Osteoblast (primary cell): ENCODE data around the gene IPO7. TPM values are rescaled to one million over a fixed set of nuclear protein-coding genes. Genes with fewer than 3 reads are reported as not detected.

ENCODE experiments used
- DNase-seq: peaks from one replicate; pipeline ENCODE4 v3.0.0; 2011; ENCODE audit warnings: low spot score, mixed read lengths; ENCODE audit not compliant: insufficient read length; ENCODE audit errors: missing footprints
- H2AFZ ChIP-seq: 2 replicates; pipeline ENCODE4 v1.6.0; 2011; ENCODE audit warnings: mild to moderate bottlenecking, low read length
- H3K27ac ChIP-seq: 2 replicates; pipeline ENCODE4 v1.5.1; 2011; ENCODE audit warnings: mild to moderate bottlenecking, low read depth, low read length, moderate library complexity
- H3K27me3 ChIP-seq: 2 replicates; pipeline ENCODE4 v1.6.0; 2012; ENCODE audit warnings: mild to moderate bottlenecking, control low read depth, inconsistent platforms, low read length, moderate library complexity; ENCODE audit not compliant: insufficient read depth
- H3K36me3 ChIP-seq: 2 replicates; pipeline ENCODE4 v1.5.1; 2011; ENCODE audit warnings: mild to moderate bottlenecking, low read length, control low read depth, moderate library complexity; ENCODE audit not compliant: insufficient read depth
- H3K4me1 ChIP-seq: 2 replicates; pipeline ENCODE4 v1.5.1; 2011; ENCODE audit warnings: mild to moderate bottlenecking, low read length, control low read depth, moderate library complexity; ENCODE audit not compliant: insufficient read depth
- H3K4me2 ChIP-seq: 2 replicates; pipeline ENCODE4 v1.6.0; 2011; ENCODE audit warnings: mild to moderate bottlenecking, low read length; ENCODE audit not compliant: insufficient read depth
- H3K4me3 ChIP-seq: fragments of 200-600 bp; sonication (generic); 3 replicates; pipeline ENCODE4 v1.5.1; 2012; ENCODE audit warnings: mild to moderate bottlenecking, low read length, inconsistent platforms; ENCODE audit not compliant: insufficient read depth
- H3K79me2 ChIP-seq: 2 replicates; pipeline ENCODE4 v1.6.0; 2012; ENCODE audit warnings: mild to moderate bottlenecking, low read length, control low read depth, inconsistent platforms; ENCODE audit not compliant: insufficient read depth
- H3K9me3 ChIP-seq: 2 replicates; pipeline ENCODE4 v1.5.1; 2011; ENCODE audit warnings: low read depth, low read length, control low read depth
- H4K20me1 ChIP-seq: 2 replicates; pipeline ENCODE4 v1.6.0; 2012; ENCODE audit warnings: mild to moderate bottlenecking, low read length, control low read depth; ENCODE audit not compliant: insufficient read depth
- total RNA-seq: library from RNA; depleted of rRNA; stranded (reverse); fragments of >200 nt; gene quantifications from 2 replicates; pipeline ENCODE4 v1.2.3, GENCODE V29; 2012
- TF ChIP-seq, protein P1 (sequence below): IDR thresholded peaks from 2 replicates; pipeline ENCODE4 v1.5.1; 2011; ENCODE audit warnings: mild to moderate bottlenecking, low read depth, low read length, moderate library complexity; ENCODE audit errors: extremely low read depth

The IPO7 gene
- total RNA-seq, 1 donor, result 155 TPM

DNA sequence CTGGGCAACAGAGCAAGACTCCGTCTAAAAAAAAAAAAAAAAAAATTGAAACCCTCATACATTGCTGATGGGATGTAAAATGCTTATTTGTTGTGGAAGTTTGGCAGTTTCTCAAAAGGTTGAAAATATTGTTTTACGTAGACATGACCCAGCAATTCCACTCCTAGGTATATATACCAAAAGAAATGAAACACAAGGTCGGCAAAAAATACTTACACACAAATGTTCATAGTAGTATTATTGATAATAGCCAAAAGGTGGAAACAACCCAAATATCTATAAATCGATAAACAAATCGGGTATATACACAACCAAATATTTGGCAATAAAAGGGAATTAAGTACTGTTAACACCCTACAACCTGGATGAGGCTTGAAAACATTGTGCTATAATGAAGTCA is 71.3 kb downstream of the IPO7 start:
- no peaks in the 10 kb centered on the region for H3K27me3 ChIP-seq
- H3K27ac ChIP-seq, result no peak overlapping the region
- no peaks in the 10 kb centered on the region for H3K9me3 ChIP-seq
- H3K79me2 ChIP-seq, result peaks cover 14% of the 10 kb centered on the region
- H4K20me1 ChIP-seq, result no peaks in the 10 kb centered on the region
- no peaks in the 10 kb centered on the region for H3K4me1 ChIP-seq
- no peaks in the 10 kb centered on the region for H3K36me3 ChIP-seq
- H3K4me2 ChIP-seq, result no peak overlapping the region
- no peak overlapping the region for H3K4me3 ChIP-seq
- H2AFZ ChIP-seq, result no peak overlapping the region
- TF ChIP-seq, protein P1, sequence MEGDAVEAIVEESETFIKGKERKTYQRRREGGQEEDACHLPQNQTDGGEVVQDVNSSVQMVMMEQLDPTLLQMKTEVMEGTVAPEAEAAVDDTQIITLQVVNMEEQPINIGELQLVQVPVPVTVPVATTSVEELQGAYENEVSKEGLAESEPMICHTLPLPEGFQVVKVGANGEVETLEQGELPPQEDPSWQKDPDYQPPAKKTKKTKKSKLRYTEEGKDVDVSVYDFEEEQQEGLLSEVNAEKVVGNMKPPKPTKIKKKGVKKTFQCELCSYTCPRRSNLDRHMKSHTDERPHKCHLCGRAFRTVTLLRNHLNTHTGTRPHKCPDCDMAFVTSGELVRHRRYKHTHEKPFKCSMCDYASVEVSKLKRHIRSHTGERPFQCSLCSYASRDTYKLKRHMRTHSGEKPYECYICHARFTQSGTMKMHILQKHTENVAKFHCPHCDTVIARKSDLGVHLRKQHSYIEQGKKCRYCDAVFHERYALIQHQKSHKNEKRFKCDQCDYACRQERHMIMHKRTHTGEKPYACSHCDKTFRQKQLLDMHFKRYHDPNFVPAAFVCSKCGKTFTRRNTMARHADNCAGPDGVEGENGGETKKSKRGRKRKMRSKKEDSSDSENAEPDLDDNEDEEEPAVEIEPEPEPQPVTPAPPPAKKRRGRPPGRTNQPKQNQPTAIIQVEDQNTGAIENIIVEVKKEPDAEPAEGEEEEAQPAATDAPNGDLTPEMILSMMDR, result no peak
- DNase-seq, result no peak

DNA sequence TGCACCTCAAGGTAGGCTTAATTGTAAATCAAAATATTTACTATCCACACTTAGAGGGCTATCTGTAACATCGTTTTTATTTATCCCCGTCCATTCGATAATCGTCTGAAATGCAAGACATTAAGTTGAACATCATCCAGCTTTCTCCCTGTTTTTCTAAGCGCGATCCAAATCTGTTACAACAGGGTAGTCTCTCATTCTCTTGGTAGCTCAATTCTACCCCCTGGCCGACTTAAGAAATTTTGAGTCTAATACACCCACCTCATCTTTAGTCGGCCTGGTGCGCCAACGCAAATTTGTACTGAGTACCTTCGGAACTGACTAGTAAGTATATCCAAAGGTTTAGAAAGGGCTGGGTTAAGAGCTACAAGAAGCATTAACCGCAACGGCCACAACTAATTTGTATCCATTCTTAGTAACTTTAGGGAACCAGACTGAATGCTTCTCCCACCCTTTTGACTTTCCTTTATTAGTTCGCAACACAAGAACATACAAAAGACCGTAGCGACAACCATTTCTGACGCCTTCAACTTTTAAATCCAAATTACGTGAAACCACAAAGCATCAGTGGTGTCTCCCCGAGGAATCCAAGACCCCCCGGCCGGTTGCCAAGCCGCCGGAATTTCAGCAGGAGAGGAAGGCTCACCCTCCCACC is 75.3 kb downstream of the IPO7 start:
- Histone ChIP-seq H4K20me1 (no peaks in the 10 kb centered on the region), H3K79me2 (peaks cover 46% of the 10 kb centered on the region), H3K27me3 (no peaks in the 10 kb centered on the region), H3K9me3 (no peaks in the 10 kb centered on the region), H3K4me3 (peak overlapping the region; percentile 99), H3K4me1 (peaks cover 12% of the 10 kb centered on the region), H3K27ac (peak overlapping the region; percentile 100), H3K4me2 (peak overlapping the region; percentile 81), H2AFZ (peak overlapping the region; percentile 90), H3K36me3 (no peaks in the 10 kb centered on the region)
- peak; percentile 82 for DNase-seq
- TF ChIP-seq, protein P1, result no peak

DNA sequence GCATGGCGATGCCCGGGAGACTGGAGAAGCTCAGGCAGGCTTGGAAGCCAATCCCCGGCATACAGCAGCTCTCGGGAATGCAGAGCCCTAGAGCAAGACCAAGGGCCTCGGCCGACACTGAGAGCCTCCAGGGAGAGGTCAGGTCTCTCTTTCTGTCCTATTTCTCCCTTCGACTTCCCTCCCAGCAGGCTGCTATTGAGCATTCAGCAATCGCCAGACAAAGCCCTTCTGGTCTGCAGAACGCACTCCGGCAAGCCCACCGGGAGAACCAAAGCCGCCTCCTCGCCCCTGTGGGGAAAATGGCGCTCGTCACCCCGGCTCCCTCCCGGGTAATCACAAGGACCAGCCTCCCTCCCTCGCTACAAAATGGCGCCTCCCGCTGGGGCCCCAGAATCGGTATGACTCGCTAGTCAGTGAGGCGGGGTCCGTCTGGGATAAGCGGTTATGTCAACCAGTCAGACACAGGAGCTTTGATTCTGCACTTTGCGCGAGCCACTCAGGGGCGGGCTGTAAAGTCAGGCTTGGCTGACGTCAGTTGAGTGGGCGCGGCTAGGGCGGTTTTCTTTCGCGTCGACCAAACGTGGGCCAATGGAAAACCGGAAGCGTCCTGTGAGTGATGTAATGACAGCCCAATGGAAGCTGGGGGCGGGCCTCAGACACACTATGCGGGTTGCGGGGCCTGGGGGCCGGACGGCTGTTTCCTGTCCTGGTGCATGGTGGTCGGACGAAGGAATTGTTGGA is 76.0 kb downstream of the IPO7 start, which contains the start of gene ZNF143:
Gene ZNF143, plus strand, starts transcription at position 691 of the 741 bp plus-strand sequence. CDS start 10,297 bp downstream, outside the sequence.
- peak; percentile 97 for DNase-seq
- Histone ChIP-seq H4K20me1 (no peaks in the 10 kb centered on the region), H2AFZ (peak within 1 kb of the TSS; percentile 90), H3K4me3 (peak within 1 kb of the TSS; percentile 99), H3K4me1 (peaks cover 12% of the 10 kb centered on the region), H3K9me3 (no peaks in the 10 kb centered on the region), H3K4me2 (peak within 1 kb of the TSS; percentile 96), H3K36me3 (no peaks in the 10 kb centered on the region), H3K27me3 (no peaks in the 10 kb centered on the region), H3K27ac (peak within 1 kb of the TSS; percentile 100), H3K79me2 (peaks cover 46% of the 10 kb centered on the region)
- TF ChIP-seq, protein P1, result no peak
